Smooth muscle cell (in vitro differentiated cells): ENCODE data around the gene PPCDC. TPM values are rescaled to one million over a fixed set of nuclear protein-coding genes. Genes with fewer than 3 reads are reported as not detected.

Experiments used
- DNase-seq: peaks from one replicate; lab custom pipeline; 2025; ENCODE audit not compliant: unreplicated experiment; lab: John Stamatoyannopoulos, UW
- H2AFZ ChIP-seq: fragments of 200-600 bp; sonication (generic); 2 replicates; pipeline ENCODE4 v1.6.0; 2016; ENCODE audit warnings: antibody characterized with exemption, low read depth, mild to moderate bottlenecking
- H3F3A ChIP-seq: fragments of 200-600 bp; sonication (generic); 2 replicates; pipeline ENCODE4 v1.6.0; 2017; ENCODE audit warnings: antibody characterized with exemption, low read depth
- H3K27ac ChIP-seq: fragments of 200-600 bp; sonication (generic); 2 replicates; pipeline ENCODE4 v1.5.1; 2016; ENCODE audit warnings: low read depth, mild to moderate bottlenecking
- H3K27me3 ChIP-seq: fragments of 200-600 bp; sonication (generic); 2 replicates; pipeline ENCODE4 v1.6.1; 2016; ENCODE audit warnings: low read depth, mild to moderate bottlenecking
- H3K36me3 ChIP-seq: fragments of 200-600 bp; sonication (generic); 2 replicates; pipeline ENCODE4 v1.5.1; 2016; ENCODE audit warnings: low read depth
- H3K4me1 ChIP-seq: fragments of 200-600 bp; sonication (generic); 2 replicates; pipeline ENCODE4 v1.5.1; 2016; ENCODE audit warnings: low read depth
- H3K4me2 ChIP-seq: fragments of 200-600 bp; sonication (generic); 2 replicates; pipeline ENCODE4 v1.6.0; 2016; ENCODE audit warnings: mild to moderate bottlenecking
- H3K4me3 ChIP-seq: fragments of 200-600 bp; sonication (generic); 2 replicates; pipeline ENCODE4 v1.5.1; 2016; ENCODE audit warnings: mild to moderate bottlenecking
- H3K79me2 ChIP-seq: fragments of 200-600 bp; sonication (generic); 2 replicates; pipeline ENCODE4 v1.6.0; 2016; ENCODE audit warnings: low read depth, mild to moderate bottlenecking
- H3K9ac ChIP-seq: fragments of 200-600 bp; sonication (generic); 2 replicates; pipeline ENCODE4 v1.6.0; 2016; ENCODE audit warnings: low read depth
- H3K9me3 ChIP-seq: fragments of 200-600 bp; sonication (generic); replicated peaks from 2 replicates; pipeline ENCODE4 v1.5.1; 2016; ENCODE audit warnings: low read depth
- H4K20me1 ChIP-seq: fragments of 200-600 bp; sonication (generic); 2 replicates; pipeline ENCODE4 v1.6.0; 2016; ENCODE audit warnings: low read depth
- CTCF ChIP-seq: fragments of 200-600 bp; sonication (generic); IDR thresholded peaks from 2 replicates; pipeline ENCODE4 v1.5.1; 2017; ENCODE audit warnings: borderline replicate concordance, mild to moderate bottlenecking, antibody characterized with exemption; ENCODE audit not compliant: insufficient read depth, poor library complexity, severe bottlenecking
- WGBS: methylation state at CpG from one replicate; pipeline ENCODE4 v1.1.7; 2016; ENCODE audit warnings: low lambda C conversion rate; 5-methylcytosine and 5-hydroxymethylcytosine counted together
- polyA plus RNA-seq: library from polyadenylated mRNA; unstranded; fragments of >200 nt; fragmentation: Nextera tagmentation; extraction: Ambion mirVana; gene quantifications from 2 replicates; pipeline ENCODE4 v1.2.1, GENCODE V29; 2016
- small RNA-seq: library from RNA; depleted of rRNA; stranded (forward); fragments of <200 nt; gene quantifications from one replicate; pipeline ENCODE3, GENCODE V24; 2014
- total RNA-seq: library from RNA; depleted of rRNA; stranded (reverse); fragments of >200 nt; gene quantifications from 2 replicates; pipeline ENCODE4 v1.2.3, GENCODE V29; 2014

The PPCDC gene
- total and polyA plus RNA-seq, 2 experiments from 2014 or later, result 7.8 to 33.7 TPM

- WGBS, result 95% methylated on average over 4 of the region's 4 CpGs
- no peak overlapping the region for H3K27ac ChIP-seq
- H3K4me2 ChIP-seq, result no peak overlapping the region
- no peak overlapping the region for H3K4me3 ChIP-seq
- H3K9me3 ChIP-seq, result no peaks in the 10 kb centered on the region
- no peak for DNase-seq
- no peaks in the 10 kb centered on the region for H3K79me2 ChIP-seq
- no peaks in the 10 kb centered on the region for H3K4me1 ChIP-seq
- H4K20me1 ChIP-seq, result no peaks in the 10 kb centered on the region
- no peaks in the 10 kb centered on the region for H3K27me3 ChIP-seq
- H2AFZ ChIP-seq, result no peak overlapping the region
- no peaks in the 10 kb centered on the region for H3F3A ChIP-seq
- no peak overlapping the region for H3K9ac ChIP-seq
- TF ChIP-seq CTCF, result no peak
- no peaks in the 10 kb centered on the region for H3K36me3 ChIP-seq
Measured at GRCh38 chr15:75098404-75098803, 75.0 kb downstream of the PPCDC start.

Small RNA genes lying within 50 kb of the gene (small RNA-seq; reads per million reads assigned to genes)
- gene AC015720.1 (not detected), gene RF00019 (not detected)

Other genes with a start within 250 kb of the PPCDC start
- gene CSK, start 241.5 kb upstream of the PPCDC start, total RNA-seq, result 10.4 and 19.6 TPM in 2 replicates
- gene CSK, start 241.5 kb upstream of the PPCDC start, polyA plus RNA-seq, result 14.1 and 16.5 TPM in 2 replicates
- gene LMAN1L, start 210.8 kb upstream of the PPCDC start, total RNA-seq, result not detected in 2 replicates
- not detected in 2 replicates for gene LMAN1L, start 210.8 kb upstream of the PPCDC start, polyA plus RNA-seq
- 0.04 and 0.22 TPM in 2 replicates for gene CPLX3, start 197.0 kb upstream of the PPCDC start, total RNA-seq
- gene CPLX3, start 197.0 kb upstream of the PPCDC start, polyA plus RNA-seq, result not detected in 2 replicates
- gene ULK3, start 180.4 kb upstream of the PPCDC start, total RNA-seq, result 14.2 and 24.1 TPM in 2 replicates
- gene ULK3, start 180.4 kb upstream of the PPCDC start, polyA plus RNA-seq, result 20.8 and 23.7 TPM in 2 replicates
- gene SCAMP2, start 150.2 kb upstream of the PPCDC start, total RNA-seq, result 47.5 and 55.5 TPM in 2 replicates
- 80.3 and 87.6 TPM in 2 replicates for gene SCAMP2, start 150.2 kb upstream of the PPCDC start, polyA plus RNA-seq
- gene MPI, start 133.5 kb upstream of the PPCDC start, total RNA-seq, result 43.6 and 53.1 TPM in 2 replicates
- 35.6 and 41.9 TPM in 2 replicates for gene MPI, start 133.5 kb upstream of the PPCDC start, polyA plus RNA-seq
- gene FAM219B, start 116.7 kb upstream of the PPCDC start, total RNA-seq, result 52.4 and 53.7 TPM in 2 replicates
- 37.1 and 40.2 TPM in 2 replicates for gene FAM219B, start 116.7 kb upstream of the PPCDC start, polyA plus RNA-seq
- gene COX5A, start 85.5 kb upstream of the PPCDC start, total RNA-seq, result 144 and 154 TPM in 2 replicates
- gene COX5A, start 85.5 kb upstream of the PPCDC start, polyA plus RNA-seq, result 325 and 339 TPM in 2 replicates
- gene RPP25, start 66.8 kb upstream of the PPCDC start, total RNA-seq, result 5.5 and 8.7 TPM in 2 replicates
- 24.0 and 26.2 TPM in 2 replicates for gene RPP25, start 66.8 kb upstream of the PPCDC start, polyA plus RNA-seq
- gene SCAMP5, start 28.0 kb upstream of the PPCDC start, total RNA-seq, result 2.8 and 18.1 TPM in 2 replicates
- gene SCAMP5, start 28.0 kb upstream of the PPCDC start, polyA plus RNA-seq, result 5.5 and 6.6 TPM in 2 replicates
- gene C15orf39, start 178.3 kb downstream of the PPCDC start, total RNA-seq, result 7.6 and 8.4 TPM in 2 replicates
- gene C15orf39, start 178.3 kb downstream of the PPCDC start, polyA plus RNA-seq, result 9.3 and 9.7 TPM in 2 replicates
- not detected in 2 replicates for gene GOLGA6C, start 234.7 kb downstream of the PPCDC start, total RNA-seq
- gene GOLGA6C, start 234.7 kb downstream of the PPCDC start, polyA plus RNA-seq, result 0.52 TPM in 1 of 2 replicates, not detected in the other